ENCODE measurements around the gene USP13. TPM values are rescaled to one million over a fixed set of nuclear protein-coding genes. Genes with fewer than 3 reads are reported as not detected.

The USP13 gene
- total RNA-seq, 1 experiment from 2014 or later: 33.0 TPM

- Histone ChIP-seq H3K9me3 (ENCODE audit: low read depth, low read length, poor library complexity, severe bottlenecking) (no peaks in the 10 kb centered on the region), H3K27me3 (replicated peaks; ENCODE audit: insufficient read depth, low read depth, low read length, poor library complexity) (no peaks in the 10 kb centered on the region), H3K36me3 (ENCODE audit: insufficient read depth, low read length, poor library complexity, severe bottlenecking) (peaks cover 15% of the 10 kb centered on the region), H3K27ac (ENCODE audit: low read depth, low read length, poor library complexity, severe bottlenecking) (no peak overlapping the region), H3K4me1 (ENCODE audit: insufficient read depth, low read length, poor library complexity, severe bottlenecking) (peaks cover 10% of the 10 kb centered on the region), H3K4me3 (ENCODE audit: low read depth, low read length, poor library complexity, severe bottlenecking) (no peak overlapping the region)
- TF ChIP-seq CTCF (conservative IDR thresholded peaks at IDR 0.05; ENCODE audit: low read depth, low read length) (no peak), EZH2 (IDR thresholded peaks at IDR 0.05; ENCODE audit: borderline replicate concordance, low read depth, low read length, poor library complexity, severe bottlenecking) (no peak)
- ChIA-PET POLR2A (ENCODE audit: low non-redundant PET) (no interaction called here), CTCF (interaction anchor here (0.5 kb wide), 1 partner anchor 90 kb away, joined by 4 read pairs; no protein-coding TSS in a partner anchor)
- no TSS peak for BruUV-seq (replicated peaks)
- intact Hi-C loops (cut with micrococcal nuclease; ENCODE audit: unreplicated experiment): no loop called here
- no peak for DNase-seq (ENCODE audit: low spot score)
These were observed 87.2 kb downstream of the USP13 start for GRCh38 chr3:179739816-179740594.

DNA sequence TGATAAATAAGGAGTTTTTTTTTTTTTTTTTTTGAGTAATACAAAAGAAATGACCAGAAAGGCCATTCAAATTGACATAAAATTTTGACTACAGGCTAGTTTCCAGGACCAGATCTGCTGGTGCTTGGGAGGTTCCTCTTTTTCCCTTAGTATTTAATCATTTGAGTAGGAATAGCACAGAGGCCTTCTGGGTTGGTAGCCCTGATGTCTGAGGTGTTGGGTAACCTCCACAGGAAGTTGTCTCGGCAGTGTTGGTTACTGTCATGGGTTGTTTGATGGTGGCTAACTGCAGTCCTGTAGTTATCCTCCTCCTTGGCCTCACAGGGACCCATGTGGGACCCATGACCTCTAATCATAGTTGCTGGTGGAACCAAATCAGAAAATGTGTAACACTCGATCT is 91.1 kb downstream of the USP13 start:
- BruUV-seq (replicated peaks): no TSS peak
- H3K4me3 ChIP-seq (ENCODE audit: low read depth, low read length, poor library complexity, severe bottlenecking): no peak overlapping the region
- DNase-seq (ENCODE audit: low spot score): no peak
- intact Hi-C loops (cut with micrococcal nuclease; ENCODE audit: unreplicated experiment): no loop called here
- TF ChIP-seq EZH2 (IDR thresholded peaks at IDR 0.05; ENCODE audit: borderline replicate concordance, low read depth, low read length, poor library complexity, severe bottlenecking) (no peak), CTCF (conservative IDR thresholded peaks at IDR 0.05; ENCODE audit: low read depth, low read length) (no peak)
- peaks cover 9% of the 10 kb centered on the region for H3K36me3 ChIP-seq (ENCODE audit: insufficient read depth, low read length, poor library complexity, severe bottlenecking)
- POLR2A ChIA-PET (ENCODE audit: low non-redundant PET): no interaction called here
- peaks cover 35% of the 10 kb centered on the region for H3K4me1 ChIP-seq (ENCODE audit: insufficient read depth, low read length, poor library complexity, severe bottlenecking)
- no peaks in the 10 kb centered on the region for H3K27me3 ChIP-seq (replicated peaks; ENCODE audit: insufficient read depth, low read depth, low read length, poor library complexity)
- CTCF ChIA-PET: no interaction called here
- peak overlapping the region; percentile 84 for H3K27ac ChIP-seq (ENCODE audit: low read depth, low read length, poor library complexity, severe bottlenecking)
- H3K9me3 ChIP-seq (ENCODE audit: low read depth, low read length, poor library complexity, severe bottlenecking): no peaks in the 10 kb centered on the region

- Histone ChIP-seq H3K4me1 (ENCODE audit: insufficient read depth, low read length, poor library complexity, severe bottlenecking) (peaks cover 35% of the 10 kb centered on the region), H3K27me3 (replicated peaks; ENCODE audit: insufficient read depth, low read depth, low read length, poor library complexity) (no peaks in the 10 kb centered on the region), H3K36me3 (ENCODE audit: insufficient read depth, low read length, poor library complexity, severe bottlenecking) (peaks cover 9% of the 10 kb centered on the region), H3K4me3 (ENCODE audit: low read depth, low read length, poor library complexity, severe bottlenecking) (no peak overlapping the region), H3K27ac (ENCODE audit: low read depth, low read length, poor library complexity, severe bottlenecking) (peak overlapping the region; percentile 84), H3K9me3 (ENCODE audit: low read depth, low read length, poor library complexity, severe bottlenecking) (no peaks in the 10 kb centered on the region)
- CTCF ChIA-PET: no interaction called here
- no peak for DNase-seq (ENCODE audit: low spot score)
- BruUV-seq (replicated peaks): no TSS peak
- POLR2A ChIA-PET (ENCODE audit: low non-redundant PET): no interaction called here
- intact Hi-C loops (cut with micrococcal nuclease; ENCODE audit: unreplicated experiment): no loop called here
- TF ChIP-seq CTCF (conservative IDR thresholded peaks at IDR 0.05; ENCODE audit: low read depth, low read length) (no peak), EZH2 (IDR thresholded peaks at IDR 0.05; ENCODE audit: borderline replicate concordance, low read depth, low read length, poor library complexity, severe bottlenecking) (no peak)
These were observed 91.8 kb downstream of the USP13 start for GRCh38 chr3:179744667-179745066.
